Smooth muscle cell (in vitro differentiated cells): ENCODE data around the gene STAT4. TPM values are rescaled to one million over a fixed set of nuclear protein-coding genes. Genes with fewer than 3 reads are reported as not detected.

Experiments used
- DNase-seq: peaks from one replicate; lab custom pipeline; 2025; ENCODE audit not compliant: unreplicated experiment; lab: John Stamatoyannopoulos, UW
- H2AFZ ChIP-seq: fragments of 200-600 bp; sonication (generic); 2 replicates; pipeline ENCODE4 v1.6.0; 2016; ENCODE audit warnings: antibody characterized with exemption, low read depth, mild to moderate bottlenecking
- H3F3A ChIP-seq: fragments of 200-600 bp; sonication (generic); 2 replicates; pipeline ENCODE4 v1.6.0; 2017; ENCODE audit warnings: antibody characterized with exemption, low read depth
- H3K27ac ChIP-seq: fragments of 200-600 bp; sonication (generic); 2 replicates; pipeline ENCODE4 v1.5.1; 2016; ENCODE audit warnings: low read depth, mild to moderate bottlenecking
- H3K27me3 ChIP-seq: fragments of 200-600 bp; sonication (generic); 2 replicates; pipeline ENCODE4 v1.6.1; 2016; ENCODE audit warnings: low read depth, mild to moderate bottlenecking
- H3K36me3 ChIP-seq: fragments of 200-600 bp; sonication (generic); 2 replicates; pipeline ENCODE4 v1.5.1; 2016; ENCODE audit warnings: low read depth
- H3K4me1 ChIP-seq: fragments of 200-600 bp; sonication (generic); 2 replicates; pipeline ENCODE4 v1.5.1; 2016; ENCODE audit warnings: low read depth
- H3K4me2 ChIP-seq: fragments of 200-600 bp; sonication (generic); 2 replicates; pipeline ENCODE4 v1.6.0; 2016; ENCODE audit warnings: mild to moderate bottlenecking
- H3K4me3 ChIP-seq: fragments of 200-600 bp; sonication (generic); 2 replicates; pipeline ENCODE4 v1.5.1; 2016; ENCODE audit warnings: mild to moderate bottlenecking
- H3K79me2 ChIP-seq: fragments of 200-600 bp; sonication (generic); 2 replicates; pipeline ENCODE4 v1.6.0; 2016; ENCODE audit warnings: low read depth, mild to moderate bottlenecking
- H3K9ac ChIP-seq: fragments of 200-600 bp; sonication (generic); 2 replicates; pipeline ENCODE4 v1.6.0; 2016; ENCODE audit warnings: low read depth
- H3K9me3 ChIP-seq: fragments of 200-600 bp; sonication (generic); replicated peaks from 2 replicates; pipeline ENCODE4 v1.5.1; 2016; ENCODE audit warnings: low read depth
- H4K20me1 ChIP-seq: fragments of 200-600 bp; sonication (generic); 2 replicates; pipeline ENCODE4 v1.6.0; 2016; ENCODE audit warnings: low read depth
- WGBS: methylation state at CpG from one replicate; pipeline ENCODE4 v1.1.7; 2016; ENCODE audit warnings: low lambda C conversion rate; 5-methylcytosine and 5-hydroxymethylcytosine counted together
- polyA plus RNA-seq: library from polyadenylated mRNA; unstranded; fragments of >200 nt; fragmentation: Nextera tagmentation; extraction: Ambion mirVana; gene quantifications from 2 replicates; pipeline ENCODE4 v1.2.1, GENCODE V29; 2016
- total RNA-seq: library from RNA; depleted of rRNA; stranded (reverse); fragments of >200 nt; gene quantifications from 2 replicates; pipeline ENCODE4 v1.2.3, GENCODE V29; 2014
- TF ChIP-seq, protein P1 (sequence below): fragments of 200-600 bp; sonication (generic); IDR thresholded peaks from 2 replicates; pipeline ENCODE4 v1.5.1; 2017; ENCODE audit warnings: borderline replicate concordance, mild to moderate bottlenecking, antibody characterized with exemption; ENCODE audit not compliant: insufficient read depth, poor library complexity, severe bottlenecking

STAT4 gene
- total and polyA plus RNA-seq, 2 experiments from 2014 or later, result 0.89 to 8.4 TPM

DNA sequence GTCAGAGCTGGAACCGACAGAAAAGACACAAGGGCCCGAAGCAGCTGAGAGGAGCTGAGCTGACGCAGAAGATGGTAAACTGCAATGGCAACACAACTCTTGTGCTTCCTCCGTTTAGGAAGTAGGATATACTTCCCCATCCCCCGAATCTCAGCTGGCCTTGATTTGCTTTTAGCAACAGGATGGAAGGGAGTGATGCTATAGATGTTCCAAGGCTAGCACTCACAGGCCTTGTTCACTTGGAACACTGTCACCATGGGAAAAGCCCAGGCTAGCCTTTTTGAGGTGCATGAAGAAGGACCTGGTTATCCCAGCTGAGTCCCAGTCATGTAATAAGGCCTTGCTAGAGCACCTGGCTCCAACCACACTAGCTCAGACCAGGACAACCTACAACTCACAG, 162.9 kb downstream of the STAT4 start:
- Histone ChIP-seq H2AFZ (no peak overlapping the region), H4K20me1 (no peaks in the 10 kb centered on the region), H3K27ac (no peak overlapping the region), H3K27me3 (no peaks in the 10 kb centered on the region), H3K4me3 (no peak overlapping the region), H3K79me2 (no peaks in the 10 kb centered on the region), H3K9ac (no peak overlapping the region), H3K36me3 (peaks cover 61% of the 10 kb centered on the region), H3K4me2 (no peak overlapping the region), H3K4me1 (no peaks in the 10 kb centered on the region), H3F3A (no peaks in the 10 kb centered on the region), H3K9me3 (no peaks in the 10 kb centered on the region)
- TF ChIP-seq, protein P1, sequence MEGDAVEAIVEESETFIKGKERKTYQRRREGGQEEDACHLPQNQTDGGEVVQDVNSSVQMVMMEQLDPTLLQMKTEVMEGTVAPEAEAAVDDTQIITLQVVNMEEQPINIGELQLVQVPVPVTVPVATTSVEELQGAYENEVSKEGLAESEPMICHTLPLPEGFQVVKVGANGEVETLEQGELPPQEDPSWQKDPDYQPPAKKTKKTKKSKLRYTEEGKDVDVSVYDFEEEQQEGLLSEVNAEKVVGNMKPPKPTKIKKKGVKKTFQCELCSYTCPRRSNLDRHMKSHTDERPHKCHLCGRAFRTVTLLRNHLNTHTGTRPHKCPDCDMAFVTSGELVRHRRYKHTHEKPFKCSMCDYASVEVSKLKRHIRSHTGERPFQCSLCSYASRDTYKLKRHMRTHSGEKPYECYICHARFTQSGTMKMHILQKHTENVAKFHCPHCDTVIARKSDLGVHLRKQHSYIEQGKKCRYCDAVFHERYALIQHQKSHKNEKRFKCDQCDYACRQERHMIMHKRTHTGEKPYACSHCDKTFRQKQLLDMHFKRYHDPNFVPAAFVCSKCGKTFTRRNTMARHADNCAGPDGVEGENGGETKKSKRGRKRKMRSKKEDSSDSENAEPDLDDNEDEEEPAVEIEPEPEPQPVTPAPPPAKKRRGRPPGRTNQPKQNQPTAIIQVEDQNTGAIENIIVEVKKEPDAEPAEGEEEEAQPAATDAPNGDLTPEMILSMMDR, result no peak
- 96% methylated on average over 5 of the region's 5 CpGs for WGBS
- DNase-seq, result no peak

DNA sequence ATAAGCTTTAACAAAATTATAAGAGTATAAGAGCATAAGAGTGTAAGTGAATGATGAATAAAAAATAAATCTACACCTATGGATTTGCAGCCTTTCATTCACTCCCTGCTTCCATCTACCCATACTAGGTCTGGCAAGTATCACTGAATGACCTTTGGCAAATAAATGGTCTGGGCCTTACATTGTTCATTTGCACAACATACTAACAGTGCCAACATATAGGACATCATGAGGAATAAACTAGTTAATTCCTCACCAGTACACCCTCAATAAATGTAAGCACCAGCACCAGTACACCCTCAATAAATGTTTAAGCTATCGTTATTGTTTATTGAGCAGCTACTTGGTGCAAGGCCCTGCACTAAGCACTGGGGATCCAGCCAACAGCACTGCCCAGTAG, 163.7 kb downstream of the STAT4 start:
- H3K9ac ChIP-seq, result no peak overlapping the region
- H2AFZ ChIP-seq, result no peak overlapping the region
- TF ChIP-seq, protein P1, result no peak
- no peak overlapping the region for H3K4me3 ChIP-seq
- WGBS, result 89% methylated on average over 1 of the region's 1 CpG
- no peak for DNase-seq
- H3K79me2 ChIP-seq, result no peaks in the 10 kb centered on the region
- no peaks in the 10 kb centered on the region for H4K20me1 ChIP-seq
- H3K27ac ChIP-seq, result no peak overlapping the region
- H3K9me3 ChIP-seq, result no peaks in the 10 kb centered on the region
- H3K27me3 ChIP-seq, result no peaks in the 10 kb centered on the region
- H3K36me3 ChIP-seq, result peaks cover 65% of the 10 kb centered on the region
- no peaks in the 10 kb centered on the region for H3F3A ChIP-seq
- H3K4me2 ChIP-seq, result no peak overlapping the region
- H3K4me1 ChIP-seq, result no peaks in the 10 kb centered on the region

DNA sequence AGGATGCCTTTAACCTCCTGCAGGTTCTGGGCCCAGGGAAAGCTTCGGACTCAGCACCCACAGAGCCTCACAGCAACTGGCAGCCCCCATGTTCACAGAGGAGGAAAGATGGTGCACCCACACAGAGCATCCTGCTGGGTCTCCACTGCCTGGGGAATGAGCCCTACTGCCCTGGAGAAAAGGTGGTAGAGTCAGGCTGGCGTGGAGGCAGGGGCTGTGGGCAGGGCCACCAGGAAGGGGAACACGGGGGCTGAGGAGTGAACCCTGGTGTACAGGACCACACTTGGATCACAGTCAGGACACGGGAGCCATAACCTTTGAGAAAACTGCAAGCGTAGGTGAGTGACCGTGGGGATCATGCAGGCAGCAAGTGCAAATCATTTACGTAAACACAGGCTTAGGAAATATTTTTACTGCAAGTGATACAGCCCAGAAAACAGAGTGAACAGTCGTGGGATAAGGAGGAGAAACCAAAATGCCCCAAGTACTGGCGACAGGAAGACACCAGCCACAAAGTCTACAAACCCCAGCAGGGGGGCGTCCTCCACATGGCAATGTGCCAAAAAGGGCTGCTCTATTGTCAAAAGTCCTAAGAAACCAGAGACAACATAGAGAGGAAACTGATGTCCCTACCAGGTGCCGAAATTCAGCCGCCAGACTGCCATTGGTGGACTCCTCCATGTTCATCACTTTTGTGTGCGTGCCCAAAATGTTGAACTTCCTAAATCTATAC, 164.4 kb downstream of the STAT4 start:
- Histone ChIP-seq H3K9ac (no peak overlapping the region), H3K79me2 (no peaks in the 10 kb centered on the region), H3K9me3 (no peaks in the 10 kb centered on the region), H3K36me3 (peaks cover 58% of the 10 kb centered on the region), H3K27me3 (no peaks in the 10 kb centered on the region), H3K4me2 (no peak overlapping the region), H3K27ac (no peak overlapping the region), H3K4me3 (no peak overlapping the region), H3F3A (no peaks in the 10 kb centered on the region), H2AFZ (no peak overlapping the region), H3K4me1 (no peaks in the 10 kb centered on the region), H4K20me1 (no peaks in the 10 kb centered on the region)
- DNase-seq, result no peak
- TF ChIP-seq, protein P1, result no peak
- WGBS, result 93% methylated on average over 13 of the region's 13 CpGs

GRCh38 chr2:190984595-190984994, 166.2 kb downstream of the STAT4 start:
- Histone ChIP-seq H3K9me3 (no peaks in the 10 kb centered on the region), H2AFZ (no peak overlapping the region), H3F3A (peaks cover 6% of the 10 kb centered on the region), H3K4me2 (no peak overlapping the region), H3K27me3 (no peaks in the 10 kb centered on the region), H3K27ac (peak overlapping the region; percentile 53), H3K36me3 (peaks cover 40% of the 10 kb centered on the region), H3K9ac (no peak overlapping the region), H3K4me1 (no peaks in the 10 kb centered on the region), H4K20me1 (no peaks in the 10 kb centered on the region), H3K79me2 (no peaks in the 10 kb centered on the region), H3K4me3 (no peak overlapping the region)
- TF ChIP-seq, protein P1, result no peak
- WGBS, result 81% methylated on average over 5 of the region's 5 CpGs
- no peak for DNase-seq
